GM19193 (cell line): Measurements from ENCODE around the gene RPS18.
A peak's percentile ranks its signal among the peaks of the same experiment; 100 is the strongest.

Source experiments
- POLR2A ChIP-seq: IDR thresholded peaks from 4 replicates; pipeline ENCODE4 v1.6.1; 2011; ENCODE audit not compliant: insufficient read depth, insufficient read length; ENCODE audit errors: extremely low read depth

RPS18 gene

GRCh38 chr6:33254591-33254990, 17.3 kb upstream of the RPS18 start:
- TF ChIP-seq POLR2A = no peak

DNA sequence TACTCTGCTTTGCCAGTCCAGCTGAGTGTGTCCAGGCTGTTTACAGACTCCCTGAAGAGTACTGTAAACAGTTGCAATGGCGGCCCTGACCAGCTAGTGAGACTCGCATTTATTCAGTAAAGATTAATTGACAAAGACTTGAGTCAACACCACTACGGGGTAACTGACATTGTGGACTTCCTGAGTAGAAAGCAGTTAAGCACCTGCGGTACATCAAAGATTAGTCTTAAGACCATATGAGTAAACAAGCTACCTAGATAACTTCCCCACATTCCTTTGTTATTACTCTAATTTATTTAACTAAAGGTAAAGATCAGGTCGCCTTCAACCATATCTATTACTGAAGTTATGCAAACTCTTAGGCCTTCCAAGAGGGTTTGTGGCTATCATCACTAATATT, 12.8 kb upstream of the RPS18 start:
- no peak for TF ChIP-seq POLR2A

GRCh38 chr6:33264015-33264414, 7.9 kb upstream of the RPS18 start:
- TF ChIP-seq POLR2A = no peak

DNA sequence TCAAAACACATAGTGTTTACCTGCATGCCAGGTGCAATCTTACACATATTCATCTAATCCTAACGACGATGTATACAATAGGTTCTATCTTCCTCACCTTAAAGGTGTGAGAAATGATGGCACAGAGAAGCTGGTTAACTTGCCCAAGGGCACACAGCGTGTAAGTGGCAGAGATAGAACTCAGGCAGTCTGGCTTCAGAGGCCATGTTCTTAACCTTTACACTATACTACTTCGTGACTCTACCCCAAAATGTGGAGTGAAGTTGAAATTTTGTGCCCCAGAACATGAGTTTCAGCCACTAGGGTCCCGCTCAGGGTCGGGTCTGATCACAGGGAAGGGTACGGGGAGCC, 783 bp upstream of the RPS18 start:
- TF ChIP-seq POLR2A = no peak

DNA sequence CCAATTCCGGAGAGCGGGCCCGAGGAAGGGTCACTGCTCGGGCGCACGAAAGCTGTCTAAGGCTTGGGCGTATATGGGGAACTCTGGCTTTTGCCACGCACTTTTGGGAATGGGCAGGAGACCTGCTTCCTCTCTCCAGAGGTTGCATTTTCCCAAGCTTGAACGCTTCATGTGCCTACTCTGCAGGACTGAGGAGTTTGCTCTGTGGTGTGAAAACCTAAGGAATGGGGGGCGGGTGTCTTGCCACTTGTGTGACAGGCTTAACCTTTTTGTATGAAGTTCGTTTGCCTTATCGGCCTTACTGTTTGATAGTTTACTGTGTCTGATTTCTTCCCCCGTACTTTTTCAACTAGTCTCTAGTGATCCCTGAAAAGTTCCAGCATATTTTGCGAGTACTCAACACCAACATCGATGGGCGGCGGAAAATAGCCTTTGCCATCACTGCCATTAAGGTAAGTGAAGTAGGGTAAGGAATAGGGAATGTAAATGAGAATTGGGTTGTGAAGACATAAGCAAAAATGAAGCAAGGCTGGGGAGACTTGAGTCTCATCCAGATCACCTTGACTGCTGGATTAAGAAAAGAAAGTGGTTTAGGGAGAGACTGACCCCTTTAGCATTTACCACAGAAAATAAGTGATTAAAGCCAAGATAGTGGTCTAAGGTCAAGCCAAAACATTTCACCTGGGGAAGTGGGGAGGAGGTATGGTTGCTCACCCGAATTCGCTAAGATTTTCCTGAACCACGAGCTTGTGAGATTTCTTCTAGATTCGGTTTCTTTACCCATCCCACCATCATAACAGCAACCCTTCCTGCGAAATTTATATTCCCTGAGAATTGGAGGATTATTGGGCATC, 627 bp downstream of the RPS18 start:
- no peak for TF ChIP-seq POLR2A

DNA sequence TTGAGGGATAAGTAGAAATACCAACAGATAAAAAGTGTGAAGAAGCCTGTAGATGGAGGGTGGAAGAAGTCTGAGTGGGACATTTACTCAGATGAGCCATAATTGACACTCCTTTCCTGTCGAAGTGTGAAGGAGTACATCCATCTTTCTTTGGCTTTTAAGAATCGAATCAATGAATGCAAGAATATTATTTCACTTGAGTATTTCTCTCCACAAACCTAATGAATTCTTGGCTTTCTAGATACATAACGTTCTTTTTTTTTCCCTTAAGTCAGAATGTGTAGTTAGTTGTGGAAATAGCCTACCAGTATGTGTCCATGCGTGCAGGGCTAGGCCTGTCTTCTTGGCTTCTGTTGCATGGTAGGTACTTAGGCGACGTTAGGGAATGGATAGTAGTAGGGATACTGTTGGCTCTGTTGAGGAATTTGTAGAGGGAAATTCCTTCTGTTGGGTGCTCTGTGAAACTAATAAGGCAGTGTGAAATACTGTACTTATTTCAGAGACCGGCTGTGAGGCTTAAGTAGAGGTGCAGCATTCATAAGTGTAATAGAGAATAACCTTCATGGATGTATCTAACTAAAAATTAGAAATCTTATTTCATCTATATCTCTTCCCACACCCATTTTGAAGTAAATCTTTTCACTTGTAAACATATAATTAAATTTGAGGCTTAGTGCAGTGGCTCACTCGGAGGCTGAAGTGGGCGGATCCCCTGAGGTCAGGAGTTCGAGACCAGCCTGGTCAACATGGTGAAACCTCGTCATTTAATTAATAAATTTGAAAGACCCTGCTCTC, 1.5 kb downstream of the RPS18 start:
- TF ChIP-seq POLR2A = no peak

DNA sequence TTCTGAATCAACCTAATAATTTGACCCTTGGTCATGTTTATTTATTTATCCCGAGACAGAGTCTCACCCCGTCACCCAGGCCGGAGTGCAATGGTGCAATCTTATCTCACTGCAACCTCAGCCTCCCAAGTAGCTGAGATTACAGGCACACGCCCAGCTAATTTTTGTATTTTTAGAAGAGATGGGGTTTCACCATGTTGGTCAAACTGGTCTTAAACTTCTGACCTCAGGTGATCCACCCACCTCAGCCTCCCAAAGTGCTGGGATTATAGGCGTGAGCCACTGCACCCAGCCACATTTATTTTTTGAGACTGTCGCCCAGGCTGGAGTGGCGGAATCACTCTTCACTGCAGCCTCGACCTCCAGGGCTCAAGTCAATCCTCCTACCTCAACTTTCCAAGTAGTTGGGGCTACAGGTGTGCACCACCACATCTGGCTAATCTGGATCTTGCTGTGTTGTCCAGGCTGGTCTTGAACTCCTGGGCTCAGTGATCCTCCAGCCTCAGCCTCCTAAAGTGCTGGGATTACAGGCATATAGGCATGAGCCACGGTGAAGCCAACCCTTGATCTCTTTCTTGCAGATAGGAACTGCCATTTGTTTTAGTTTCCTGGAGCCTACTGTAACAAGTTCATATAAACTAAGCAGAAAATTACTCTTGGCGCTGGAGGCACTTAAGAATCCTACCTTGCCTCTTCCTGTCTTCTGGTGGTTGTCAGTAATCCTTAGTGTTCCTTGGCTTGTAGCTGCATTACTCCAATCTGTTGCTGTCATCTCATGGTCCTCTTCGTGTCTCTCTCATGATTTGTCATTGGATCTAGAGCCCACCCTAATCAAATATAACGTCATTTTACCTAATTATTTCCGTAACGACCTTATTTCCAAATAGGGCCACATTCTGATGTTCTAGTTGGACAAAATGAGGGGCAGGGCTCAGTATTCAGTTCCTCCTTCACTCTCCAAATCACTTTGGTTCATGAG, 2.3 kb downstream of the RPS18 start:
- TF ChIP-seq POLR2A = peak; percentile 38

- no peak for TF ChIP-seq POLR2A
These were observed 4.6 kb downstream of the RPS18 start for GRCh38 chr6:33276581-33276863.

DNA sequence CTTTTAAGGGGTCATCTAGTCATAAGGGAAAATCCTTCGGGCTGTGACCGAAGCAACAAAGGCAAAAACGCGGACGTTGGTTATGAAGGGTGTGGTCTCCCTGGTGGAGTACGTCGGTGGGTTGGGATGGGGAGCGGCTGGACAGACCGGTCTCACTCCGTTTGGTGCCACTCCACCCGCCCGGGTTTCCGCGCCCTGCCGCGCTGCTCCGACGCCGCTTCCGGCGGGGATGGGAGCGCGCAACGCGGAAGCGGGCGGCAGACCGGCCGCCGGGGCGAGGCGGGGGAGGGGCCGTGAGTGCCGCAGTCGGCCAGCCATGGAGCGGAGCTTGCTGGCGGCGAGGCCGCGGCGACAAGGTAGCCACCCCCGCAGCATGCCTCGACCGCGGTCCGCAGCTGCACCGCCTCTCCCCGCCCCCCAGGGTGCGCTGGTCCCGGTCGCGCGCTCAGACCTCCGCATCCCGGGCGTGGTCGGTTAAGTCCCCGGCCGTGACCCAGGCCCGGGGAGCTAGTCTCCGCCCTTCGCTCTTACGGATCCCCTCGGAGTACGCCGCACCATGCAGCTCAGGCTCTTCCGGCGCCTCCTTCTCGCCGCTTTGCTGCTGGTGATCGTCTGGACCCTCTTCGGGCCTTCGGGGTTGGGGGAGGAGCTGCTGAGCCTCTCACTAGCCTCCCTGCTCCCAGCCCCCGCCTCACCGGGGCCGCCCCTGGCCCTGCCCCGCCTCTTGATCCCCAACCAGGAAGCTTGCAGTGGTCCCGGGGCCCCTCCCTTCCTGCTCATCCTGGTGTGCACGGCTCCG, 5.2 kb downstream of the RPS18 start, which contains the start of gene B3GALT4:
B3GALT4 (plus strand) TSS at position 260 of the 799 bp plus-strand sequence; CDS start at position 557, 297 bp downstream.
- peak; percentile 80 for TF ChIP-seq POLR2A

GRCh38 chr6:33277663-33278391, 6.0 kb downstream of the RPS18 start:
- TF ChIP-seq POLR2A = no peak

GRCh38 chr6:33278392-33278741, 6.5 kb downstream of the RPS18 start:
- no peak for TF ChIP-seq POLR2A

GRCh38 chr6:33278810-33279209, 6.9 kb downstream of the RPS18 start:
- TF ChIP-seq POLR2A = no peak

DNA sequence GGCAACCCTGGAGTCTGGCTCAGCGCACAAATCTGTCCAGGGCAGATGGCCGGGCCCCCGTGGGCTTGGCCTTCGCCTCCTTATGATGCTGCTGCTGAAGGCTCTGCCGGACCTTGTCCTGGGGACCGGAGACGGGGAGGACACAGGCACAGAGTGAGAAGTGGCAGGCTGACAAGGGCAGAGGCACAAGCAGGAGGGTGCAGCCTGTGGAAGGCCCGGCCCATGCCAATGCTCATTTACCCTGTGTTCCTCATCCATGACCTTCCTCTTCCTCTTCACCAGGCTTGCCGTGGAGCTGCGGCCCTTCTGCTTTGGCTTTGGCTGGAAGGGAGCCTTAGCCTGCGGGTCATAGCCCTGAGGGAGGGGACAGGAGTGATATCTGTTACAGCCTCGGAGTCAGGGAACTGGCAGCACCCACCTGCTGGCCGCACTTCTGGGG, 7.4 kb downstream of the RPS18 start:
- no peak for TF ChIP-seq POLR2A
